Stimulated activated CD8-positive, alpha-beta memory T cell treated with anti-CD3 and anti-CD28 coated beads, Interleukin-4, amount 100 ng/mL, for 24 hours (primary cell): ENCODE data around the gene P2RX4.
"Not testable (repeated sequence)": the region's sequence is repeated elsewhere in the genome, so short reads cannot be mapped to it uniquely, and the experiment has no call there.

Source experiments
- DNase-seq: peaks from one replicate; pipeline ENCODE4 v3.0.0-alpha.2; 2020; ENCODE audit warnings: low read depth

Gene P2RX4

GRCh38 chr12:121209624-121210572, at the start of gene P2RX4:
P2RX4 (plus strand) TSS chr12:121210129; CDS start chr12:121210165, 36 bp downstream.
- DNase-seq = peak; percentile 82

GRCh38 chr12:121162384-121162783, 47.5 kb upstream of the P2RX4 start:
- no peak for DNase-seq

GRCh38 chr12:121162985-121163384, 46.9 kb upstream of the P2RX4 start:
- DNase-seq = no peak

GRCh38 chr12:121164839-121165238, 45.1 kb upstream of the P2RX4 start:
- DNase-seq = not testable (repeated sequence)

- DNase-seq = no peak
Measured at GRCh38 chr12:121165316-121165715, 44.6 kb upstream of the P2RX4 start.

GRCh38 chr12:121166356-121166755, 43.6 kb upstream of the P2RX4 start:
- no peak for DNase-seq

GRCh38 chr12:121167232-121167820, 42.6 kb upstream of the P2RX4 start:
- no peak for DNase-seq

- no peak for DNase-seq
Measured at GRCh38 chr12:121167951-121168350, 42.0 kb upstream of the P2RX4 start.

- no peak for DNase-seq
Measured at GRCh38 chr12:121170151-121170550, 39.8 kb upstream of the P2RX4 start.

- no peak for DNase-seq
Measured at GRCh38 chr12:121170611-121171260, 39.2 kb upstream of the P2RX4 start.

GRCh38 chr12:121172145-121172544, 37.8 kb upstream of the P2RX4 start:
- no peak for DNase-seq

GRCh38 chr12:121175383-121176119, 34.4 kb upstream of the P2RX4 start:
- no peak for DNase-seq

GRCh38 chr12:121176826-121177529, 33.0 kb upstream of the P2RX4 start:
- no peak for DNase-seq

- DNase-seq = no peak
Measured at GRCh38 chr12:121181181-121181580, 28.7 kb upstream of the P2RX4 start.

- DNase-seq = no peak
Measured at GRCh38 chr12:121182222-121182893, 27.6 kb upstream of the P2RX4 start.

GRCh38 chr12:121184425-121184824, 25.5 kb upstream of the P2RX4 start:
- DNase-seq = no peak

GRCh38 chr12:121184984-121185889, 24.7 kb upstream of the P2RX4 start:
- no peak for DNase-seq

- no peak for DNase-seq
Measured at GRCh38 chr12:121186826-121187225, 23.1 kb upstream of the P2RX4 start.

- no peak for DNase-seq
Measured at GRCh38 chr12:121187501-121187900, 22.4 kb upstream of the P2RX4 start.

GRCh38 chr12:121188227-121188626, 21.7 kb upstream of the P2RX4 start:
- DNase-seq = no peak
